ENCODE measurements around the gene NAPA. TPM values are rescaled to one million over a fixed set of nuclear protein-coding genes. Genes with fewer than 3 reads are reported as not detected.

The NAPA gene
- total and polyA plus RNA-seq, 7 donors, result 84.9 to 167 (median 97.4) TPM

- DNase-seq, result no peak
- Histone ChIP-seq H3K27me3 (no peaks in the 10 kb centered on the region), H3K27ac (peak overlapping the region; percentile 98 to 100 (median 99)), H3K36me3 (peaks cover 0 to 5% (median 0%) of the 10 kb centered on the region in 4 donors), H3K4me1 (peaks cover 0 to 86% (median 81%) of the 10 kb centered on the region in 4 donors), H3K9me3 (no peaks in the 10 kb centered on the region), H3K4me3 (no peak overlapping the region)
- TF ChIP-seq EP300 (IDR thresholded peaks at IDR 0.05), result no peak
- TF ChIP-seq POLR2AphosphoS5 (IDR thresholded peaks at IDR 0.05), result no peak
- no peak for TF ChIP-seq POLR2A (IDR thresholded peaks at IDR 0.05)
- no peak for TF ChIP-seq CTCF (IDR thresholded peaks at IDR 0.05)
- intact Hi-C loops (cut with DNase I), result no loop called here
- 80 to 85% methylated on average over 12 of the region's 12 CpGs for WGBS, 2 donors
Measured at GRCh38 chr19:47510516-47511127, 4.2 kb downstream of the NAPA start.

- Histone ChIP-seq H3K9me3 (no peaks in the 10 kb centered on the region), H3K4me1 (peaks cover 0 to 84% (median 80%) of the 10 kb centered on the region in 4 donors), H3K27me3 (no peaks in the 10 kb centered on the region), H3K4me3 (no peak overlapping the region), H3K36me3 (peaks cover 0 to 5% (median 0%) of the 10 kb centered on the region in 4 donors), H3K27ac (peak overlapping the region; percentile 98 to 100 (median 99))
- no peak for TF ChIP-seq POLR2A (IDR thresholded peaks at IDR 0.05)
- peak in 3 of 4 donors; percentile 12 to 41 (median 16) for TF ChIP-seq POLR2AphosphoS5 (IDR thresholded peaks at IDR 0.05)
- intact Hi-C loops (cut with DNase I), result no loop called here
- WGBS, 2 donors, result 83 to 90% methylated on average over 8 of the region's 8 CpGs
- DNase-seq, result peak; percentile 84
Measured at GRCh38 chr19:47509973-47510372, 4.9 kb downstream of the NAPA start.

- 89 to 90% methylated on average over 20 of the region's 20 CpGs for WGBS, 2 donors
- intact Hi-C loops (cut with DNase I), result no loop called here
- H3K27ac ChIP-seq, result peak overlapping the region; percentile 98 to 100 (median 99)
- H3K36me3 ChIP-seq, result peaks cover 0 to 6% (median 0%) of the 10 kb centered on the region in 4 donors
- no peaks in the 10 kb centered on the region for H3K27me3 ChIP-seq
- H3K4me3 ChIP-seq, result no peak overlapping the region
- peaks cover 0 to 82% (median 80%) of the 10 kb centered on the region in 4 donors for H3K4me1 ChIP-seq
- no peak for DNase-seq
- no peak for TF ChIP-seq EP300 (IDR thresholded peaks at IDR 0.05)
- no peak for TF ChIP-seq CTCF (IDR thresholded peaks at IDR 0.05)
- TF ChIP-seq POLR2AphosphoS5 (IDR thresholded peaks at IDR 0.05), result no peak
- no peak for TF ChIP-seq POLR2A (IDR thresholded peaks at IDR 0.05)
- H3K9me3 ChIP-seq, result no peaks in the 10 kb centered on the region
Measured at GRCh38 chr19:47509170-47509847, 5.6 kb downstream of the NAPA start.

GRCh38 chr19:47508721-47509120 lies 6.1 kb downstream of the NAPA start:
- Histone ChIP-seq H3K4me3 (no peak overlapping the region), H3K27ac (peak overlapping the region; percentile 47 to 100 (median 74)), H3K27me3 (no peaks in the 10 kb centered on the region), H3K9me3 (no peaks in the 10 kb centered on the region), H3K4me1 (peaks cover 0 to 79% (median 76%) of the 10 kb centered on the region in 4 donors), H3K36me3 (peaks cover 0 to 11% (median 2%) of the 10 kb centered on the region in 4 donors)
- intact Hi-C loops (cut with DNase I), result no loop called here
- WGBS, 2 donors, result 94 to 96% methylated on average over 5 of the region's 5 CpGs
- TF ChIP-seq CTCF (IDR thresholded peaks at IDR 0.05), result no peak
- no peak for TF ChIP-seq POLR2AphosphoS5 (IDR thresholded peaks at IDR 0.05)
- no peak for TF ChIP-seq EP300 (IDR thresholded peaks at IDR 0.05)
- no peak for TF ChIP-seq POLR2A (IDR thresholded peaks at IDR 0.05)
- DNase-seq, result no peak

GRCh38 chr19:47507924-47508553 lies 6.8 kb downstream of the NAPA start:
- WGBS, 2 donors, result 79 to 86% methylated on average over 11 of the region's 11 CpGs
- DNase-seq, result no peak
- intact Hi-C loops (cut with DNase I), result no loop called here
- Histone ChIP-seq H3K9me3 (no peaks in the 10 kb centered on the region), H3K27me3 (no peaks in the 10 kb centered on the region), H3K4me1 (peaks cover 0 to 73% (median 69%) of the 10 kb centered on the region in 4 donors), H3K4me3 (no peak overlapping the region), H3K36me3 (peaks cover 5 to 18% (median 8%) of the 10 kb centered on the region in 4 donors), H3K27ac (peak overlapping the region; percentile 47 to 100 (median 74))
- TF ChIP-seq EP300 (IDR thresholded peaks at IDR 0.05) (no peak), CTCF (IDR thresholded peaks at IDR 0.05) (no peak), POLR2A (IDR thresholded peaks at IDR 0.05) (no peak), POLR2AphosphoS5 (IDR thresholded peaks at IDR 0.05) (no peak)

Measured in sigmoid colon (tissue), 7 donors.